Measurements from ENCODE around the gene PCDHA9. TPM values are rescaled to one million over a fixed set of nuclear protein-coding genes. Genes with fewer than 3 reads are reported as not detected.
"Not testable (repeated sequence)": the region's sequence is repeated elsewhere in the genome, so short reads cannot be mapped to it uniquely, and the experiment has no call there.

PCDHA9 gene, protein sequence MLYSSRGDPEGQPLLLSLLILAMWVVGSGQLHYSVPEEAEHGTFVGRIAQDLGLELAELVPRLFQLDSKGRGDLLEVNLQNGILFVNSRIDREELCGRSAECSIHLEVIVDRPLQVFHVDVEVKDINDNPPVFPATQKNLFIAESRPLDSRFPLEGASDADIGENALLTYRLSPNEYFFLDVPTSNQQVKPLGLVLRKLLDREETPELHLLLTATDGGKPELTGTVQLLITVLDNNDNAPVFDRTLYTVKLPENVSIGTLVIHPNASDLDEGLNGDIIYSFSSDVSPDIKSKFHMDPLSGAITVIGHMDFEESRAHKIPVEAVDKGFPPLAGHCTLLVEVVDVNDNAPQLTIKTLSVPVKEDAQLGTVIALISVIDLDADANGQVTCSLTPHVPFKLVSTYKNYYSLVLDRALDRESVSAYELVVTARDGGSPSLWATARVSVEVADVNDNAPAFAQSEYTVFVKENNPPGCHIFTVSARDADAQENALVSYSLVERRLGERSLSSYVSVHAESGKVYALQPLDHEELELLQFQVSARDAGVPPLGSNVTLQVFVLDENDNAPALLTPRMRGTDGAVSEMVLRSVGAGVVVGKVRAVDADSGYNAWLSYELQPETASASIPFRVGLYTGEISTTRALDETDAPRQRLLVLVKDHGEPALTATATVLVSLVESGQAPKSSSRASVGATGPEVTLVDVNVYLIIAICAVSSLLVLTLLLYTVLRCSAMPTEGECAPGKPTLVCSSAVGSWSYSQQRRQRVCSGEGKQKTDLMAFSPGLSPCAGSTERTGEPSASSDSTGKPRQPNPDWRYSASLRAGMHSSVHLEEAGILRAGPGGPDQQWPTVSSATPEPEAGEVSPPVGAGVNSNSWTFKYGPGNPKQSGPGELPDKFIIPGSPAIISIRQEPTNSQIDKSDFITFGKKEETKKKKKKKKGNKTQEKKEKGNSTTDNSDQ
- total RNA-seq, result under 1 TPM; 0.17 to 0.54 (median 0.29) TPM

DNA sequence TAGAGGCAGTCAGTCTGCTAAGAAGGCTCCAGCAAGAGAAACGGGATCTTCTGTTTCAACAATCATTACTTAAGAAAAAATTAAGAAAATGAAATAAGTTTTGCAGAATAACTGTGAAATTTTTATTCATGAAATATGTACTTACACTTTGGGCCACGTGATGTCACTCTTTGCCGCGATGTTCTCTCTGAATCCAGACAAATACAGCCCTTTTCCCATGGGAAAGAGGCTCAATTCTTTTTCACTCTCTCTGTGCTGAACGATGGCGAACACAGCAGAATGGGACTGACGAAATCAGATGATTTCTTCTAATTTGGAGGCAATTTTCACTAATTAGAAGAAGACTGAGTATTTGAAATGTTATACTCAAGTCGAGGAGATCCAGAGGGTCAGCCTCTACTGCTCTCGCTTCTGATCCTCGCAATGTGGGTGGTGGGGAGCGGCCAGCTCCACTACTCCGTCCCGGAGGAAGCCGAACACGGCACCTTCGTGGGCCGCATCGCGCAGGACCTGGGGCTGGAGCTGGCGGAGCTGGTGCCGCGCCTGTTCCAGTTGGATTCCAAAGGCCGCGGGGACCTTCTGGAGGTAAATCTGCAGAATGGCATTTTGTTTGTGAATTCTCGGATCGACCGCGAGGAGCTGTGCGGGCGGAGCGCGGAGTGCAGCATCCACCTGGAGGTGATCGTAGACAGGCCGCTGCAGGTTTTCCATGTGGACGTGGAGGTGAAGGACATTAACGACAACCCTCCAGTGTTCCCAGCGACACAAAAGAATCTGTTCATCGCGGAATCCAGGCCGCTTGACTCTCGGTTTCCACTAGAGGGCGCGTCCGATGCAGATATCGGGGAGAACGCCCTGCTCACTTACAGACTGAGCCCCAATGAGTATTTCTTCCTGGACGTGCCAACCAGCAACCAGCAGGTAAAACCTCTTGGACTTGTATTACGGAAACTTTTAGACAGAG is at the start of gene PCDHA9:
Gene PCDHA9 (plus strand): TSS at position 244 of the 964 bp plus-strand sequence. CDS start 114 bp downstream, at position 358.
- 16 to 21% methylated on average over 22 to 23 of the region's 48 CpGs for WGBS, 2 donors
- DNase-seq; H3K36me3 ChIP-seq; H3K4me3 ChIP-seq (replicated peaks in 1 of 3); H3K27ac ChIP-seq; H3K9me3 ChIP-seq; intact Hi-C loops (cut with DNase I); H3K4me1 ChIP-seq; H3K27me3 ChIP-seq: not testable (repeated sequence)

GRCh38 chr5:140800816-140801493 is 47.2 kb upstream of the PCDHA9 start, which contains the start of gene PCDHA3:
Gene PCDHA3, plus strand, starts transcription at chr5:140801057.
- H3K27ac ChIP-seq, result no peak within 1 kb of the TSS
- DNase-seq, result no peak
- no peaks in the 10 kb centered on the region for H3K9me3 ChIP-seq
- intact Hi-C loops (cut with DNase I), result no loop called here
- no peaks in the 10 kb centered on the region for H3K27me3 ChIP-seq
- H3K4me3 ChIP-seq (replicated peaks in 1 of 3), result peak within 1 kb of the TSS in 1 of 3 donors; percentile 24
- H3K4me1 ChIP-seq, result no peaks in the 10 kb centered on the region
- WGBS, 2 donors, result 15 to 22% methylated on average over 28 to 29 of the region's 29 CpGs
- TF ChIP-seq POLR2A (IDR thresholded peaks at IDR 0.05) (no peak), CTCF (IDR thresholded peaks at IDR 0.05) (peak in 2 of 6 experiments; percentile 30 to 51)
- H3K36me3 ChIP-seq, result no peaks in the 10 kb centered on the region

GRCh38 chr5:140801494-140801841 is 46.7 kb upstream of the PCDHA9 start:
- H3K9me3 ChIP-seq, result no peaks in the 10 kb centered on the region
- no peaks in the 10 kb centered on the region for H3K36me3 ChIP-seq
- TF ChIP-seq CTCF (IDR thresholded peaks at IDR 0.05), result peak in 3 of 6 experiments; percentile 9 to 34 (median 27)
- no peak for TF ChIP-seq POLR2A (IDR thresholded peaks at IDR 0.05)
- intact Hi-C loops (cut with DNase I), result no loop called here
- H3K4me3 ChIP-seq (replicated peaks in 1 of 3), result peak overlapping the region in 1 of 3 donors; percentile 24
- no peak overlapping the region for H3K27ac ChIP-seq
- WGBS, 2 donors, result 13 to 14% methylated on average over 16 of the region's 16 CpGs
- no peak for DNase-seq
- H3K4me1 ChIP-seq, result no peaks in the 10 kb centered on the region
- no peaks in the 10 kb centered on the region for H3K27me3 ChIP-seq

GRCh38 chr5:140802381-140802780 is 45.8 kb upstream of the PCDHA9 start:
- WGBS, 2 donors, result 39 to 47% methylated on average over 32 to 33 of the region's 45 CpGs
- H3K27me3 ChIP-seq; H3K36me3 ChIP-seq; H3K9me3 ChIP-seq; H3K4me3 ChIP-seq (replicated peaks in 1 of 3); intact Hi-C loops (cut with DNase I); DNase-seq; H3K4me1 ChIP-seq; H3K27ac ChIP-seq: not testable (repeated sequence)

DNA sequence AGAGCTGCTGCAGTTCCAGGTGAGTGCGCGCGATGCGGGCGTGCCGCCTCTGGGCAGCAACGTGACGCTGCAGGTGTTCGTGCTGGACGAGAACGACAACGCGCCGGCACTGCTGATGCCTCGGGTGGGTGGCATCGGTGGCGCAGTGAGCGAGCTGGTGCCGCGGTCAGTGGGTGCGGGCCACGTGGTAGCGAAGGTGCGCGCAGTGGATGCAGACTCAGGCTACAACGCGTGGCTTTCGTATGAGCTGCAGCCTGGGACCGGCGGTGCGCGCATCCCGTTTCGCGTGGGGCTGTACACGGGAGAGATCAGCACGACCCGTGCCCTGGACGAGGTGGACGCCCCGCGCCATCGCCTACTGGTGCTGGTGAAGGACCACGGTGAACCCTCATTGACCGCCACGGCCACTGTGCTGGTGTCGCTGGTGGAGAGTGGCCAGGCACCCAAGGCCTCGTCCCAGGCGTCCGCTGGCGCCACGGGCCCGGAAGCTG is 45.4 kb upstream of the PCDHA9 start:
- Histone ChIP-seq H3K4me3 (replicated peaks in 1 of 3) (no peak overlapping the region), H3K27me3 (no peaks in the 10 kb centered on the region), H3K9me3 (no peaks in the 10 kb centered on the region), H3K27ac (no peak overlapping the region), H3K36me3 (no peaks in the 10 kb centered on the region), H3K4me1 (no peaks in the 10 kb centered on the region)
- WGBS, 2 donors, result 34 to 40% methylated on average over 35 to 36 of the region's 53 CpGs
- intact Hi-C loops (cut with DNase I), result no loop called here
- no peak for DNase-seq
- no peak for TF ChIP-seq POLR2A (IDR thresholded peaks at IDR 0.05)
- TF ChIP-seq CTCF (IDR thresholded peaks at IDR 0.05), result no peak
